Cardiac muscle cell (in vitro differentiated cells and primary cell): ENCODE measurements around the gene TNFRSF8. TPM values are rescaled to one million over a fixed set of nuclear protein-coding genes. Genes with fewer than 3 reads are reported as not detected.

ENCODE experiments used
- DNase-seq, 2 donors: peaks; one replicate each; pipeline versions ENCODE4 v3.0.0 to v3.0.0-alpha.2; 2010 to 2017; ENCODE audit warnings: low read depth in 1 of 2, low spot score in 1 of 2
- H3K27ac ChIP-seq: fragments of 200-600 bp; sonication (generic); 2 replicates; pipeline ENCODE4 v1.5.1; 2016
- H3K27me3 ChIP-seq: fragments of 200-600 bp; sonication (generic); 2 replicates; pipeline ENCODE4 v1.6.0; 2016; ENCODE audit warnings: control low read depth
- H3K36me3 ChIP-seq: fragments of 200-600 bp; sonication (generic); 2 replicates; pipeline ENCODE4 v1.5.1; 2016; ENCODE audit warnings: control low read depth
- H3K4me1 ChIP-seq: fragments of 200-600 bp; sonication (generic); 2 replicates; pipeline ENCODE4 v1.8.1; 2017; ENCODE audit warnings: low read depth, mild to moderate bottlenecking, mixed run types
- H3K4me3 ChIP-seq: fragments of 200-600 bp; sonication (generic); 2 replicates; pipeline ENCODE4 v1.5.1; 2016; ENCODE audit warnings: mild to moderate bottlenecking
- H3K9me3 ChIP-seq: fragments of 200-600 bp; sonication (generic); 2 replicates; pipeline ENCODE4 v1.5.1; 2017; ENCODE audit warnings: low read depth, mild to moderate bottlenecking, control low read depth
- polyA plus RNA-seq: library from polyadenylated mRNA; unstranded; fragments of >200 nt; fragmentation: Nextera tagmentation; extraction: Ambion mirVana; gene quantifications from 2 replicates; pipeline ENCODE4 v1.2.1, GENCODE V29; 2016
- total RNA-seq: library from RNA; depleted of rRNA; stranded (reverse); fragments of >200 nt; gene quantifications from 2 replicates; pipeline ENCODE4 v1.2.3, GENCODE V29; 2016
- TF ChIP-seq, protein P1 (sequence below): IDR thresholded peaks from 2 replicates; pipeline ENCODE4 v1.5.1; 2012; ENCODE audit warnings: low read depth, mild to moderate bottlenecking, low read length

Gene TNFRSF8
- total and polyA plus RNA-seq, 2 experiments from 2014 or later: 0.06 TPM; not detected in 1

DNA sequence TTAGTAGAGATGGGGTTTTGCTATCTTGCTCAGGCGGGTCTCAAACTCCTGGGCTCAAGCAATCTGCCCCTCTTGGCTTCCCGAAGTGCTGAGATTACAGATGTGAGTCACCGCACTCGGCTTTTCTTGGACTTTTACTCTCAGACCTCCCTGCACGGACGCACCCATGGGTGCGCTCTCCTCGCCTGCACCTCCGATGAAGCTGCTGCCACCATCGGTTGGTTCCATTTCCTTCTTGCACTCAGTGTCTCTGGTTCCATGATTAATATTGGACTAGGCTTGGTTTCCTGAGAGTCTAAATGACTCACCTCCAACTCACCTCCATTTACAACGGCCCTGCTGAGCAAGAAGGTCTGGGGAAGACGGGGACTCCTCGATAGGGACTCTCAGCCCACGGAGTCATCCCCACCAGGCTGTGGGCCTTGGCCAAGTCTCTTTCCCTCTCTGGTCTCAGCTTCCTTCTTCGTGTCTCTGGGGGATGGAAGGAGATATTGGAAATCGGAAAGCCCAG is 6.7 kb upstream of the TNFRSF8 start:
- TF ChIP-seq, protein P1, sequence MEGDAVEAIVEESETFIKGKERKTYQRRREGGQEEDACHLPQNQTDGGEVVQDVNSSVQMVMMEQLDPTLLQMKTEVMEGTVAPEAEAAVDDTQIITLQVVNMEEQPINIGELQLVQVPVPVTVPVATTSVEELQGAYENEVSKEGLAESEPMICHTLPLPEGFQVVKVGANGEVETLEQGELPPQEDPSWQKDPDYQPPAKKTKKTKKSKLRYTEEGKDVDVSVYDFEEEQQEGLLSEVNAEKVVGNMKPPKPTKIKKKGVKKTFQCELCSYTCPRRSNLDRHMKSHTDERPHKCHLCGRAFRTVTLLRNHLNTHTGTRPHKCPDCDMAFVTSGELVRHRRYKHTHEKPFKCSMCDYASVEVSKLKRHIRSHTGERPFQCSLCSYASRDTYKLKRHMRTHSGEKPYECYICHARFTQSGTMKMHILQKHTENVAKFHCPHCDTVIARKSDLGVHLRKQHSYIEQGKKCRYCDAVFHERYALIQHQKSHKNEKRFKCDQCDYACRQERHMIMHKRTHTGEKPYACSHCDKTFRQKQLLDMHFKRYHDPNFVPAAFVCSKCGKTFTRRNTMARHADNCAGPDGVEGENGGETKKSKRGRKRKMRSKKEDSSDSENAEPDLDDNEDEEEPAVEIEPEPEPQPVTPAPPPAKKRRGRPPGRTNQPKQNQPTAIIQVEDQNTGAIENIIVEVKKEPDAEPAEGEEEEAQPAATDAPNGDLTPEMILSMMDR: no peak
- H3K27me3 ChIP-seq: peaks cover 16% of the 10 kb centered on the region
- DNase-seq: no peak

DNA sequence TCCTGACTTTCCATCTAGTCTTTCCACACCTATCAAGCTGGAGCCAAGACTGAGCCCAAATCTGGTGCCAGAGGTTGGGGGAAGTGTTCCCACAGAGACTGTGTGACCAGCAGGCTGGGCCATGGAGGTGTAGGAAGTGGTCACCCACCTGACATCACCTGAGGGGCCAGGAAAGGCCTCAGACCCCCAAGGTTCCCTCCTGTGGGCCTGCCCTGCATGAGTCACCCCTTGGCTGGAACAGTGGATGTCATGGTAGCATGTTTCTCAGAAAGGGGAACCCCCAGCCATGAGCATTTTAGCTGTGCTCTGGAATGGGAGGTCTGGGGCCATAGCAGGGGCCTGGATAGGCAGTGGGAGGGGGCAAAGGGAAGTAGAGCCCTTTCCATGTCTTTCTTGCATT is 5.7 kb upstream of the TNFRSF8 start:
- Histone ChIP-seq H3K36me3 (no peaks in the 10 kb centered on the region), H3K4me1 (no peaks in the 10 kb centered on the region), H3K9me3 (no peaks in the 10 kb centered on the region), H3K27ac (no peak overlapping the region), H3K27me3 (peaks cover 25% of the 10 kb centered on the region), H3K4me3 (no peak overlapping the region)
- DNase-seq: peak in 1 of 2 donors; percentile 23
- TF ChIP-seq, protein P1: no peak

More for the DNA sequence above, 6.7 kb upstream of the TNFRSF8 start:
- Histone ChIP-seq H3K9me3 (no peaks in the 10 kb centered on the region), H3K36me3 (no peaks in the 10 kb centered on the region), H3K4me3 (no peak overlapping the region), H3K4me1 (no peaks in the 10 kb centered on the region), H3K27ac (no peak overlapping the region)

DNA sequence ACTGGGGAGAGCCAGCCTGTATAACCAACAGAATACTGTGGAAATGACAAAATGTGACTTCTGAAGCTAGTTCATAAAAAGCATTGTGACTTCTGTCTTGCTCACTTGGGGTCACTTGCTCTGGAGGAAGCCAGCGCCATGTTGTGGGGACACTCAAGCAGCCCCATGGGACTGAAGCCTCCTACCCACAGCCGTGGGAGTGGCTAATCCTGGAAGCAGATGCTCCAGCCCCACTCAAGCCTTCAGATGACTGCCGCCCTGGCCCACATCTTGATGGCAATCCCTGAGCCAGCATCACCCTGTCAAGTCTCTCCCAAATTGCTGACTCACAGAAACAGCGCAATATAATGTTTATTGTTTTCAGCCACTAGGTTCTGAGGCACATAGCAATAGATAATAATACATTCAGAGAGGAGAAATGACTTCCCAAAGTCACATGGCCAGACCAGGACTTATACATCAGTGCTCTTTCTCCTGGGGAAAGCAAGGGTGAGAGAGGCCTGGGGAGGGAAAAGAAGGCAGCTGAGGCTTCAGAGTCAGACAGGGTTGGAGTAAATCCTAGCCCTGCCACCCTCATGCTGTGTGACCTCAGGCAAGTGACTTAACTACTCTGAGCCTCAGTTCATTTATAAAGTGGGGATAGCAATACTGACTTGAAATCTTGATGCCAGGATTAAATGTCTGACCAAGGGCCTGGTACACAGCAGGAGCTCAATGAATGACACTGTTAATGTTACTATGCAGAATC is 5.0 kb upstream of the TNFRSF8 start:
- Histone ChIP-seq H3K9me3 (no peaks in the 10 kb centered on the region), H3K4me3 (no peak overlapping the region), H3K36me3 (no peaks in the 10 kb centered on the region), H3K27ac (no peak overlapping the region), H3K27me3 (peaks cover 32% of the 10 kb centered on the region), H3K4me1 (no peaks in the 10 kb centered on the region)
- TF ChIP-seq, protein P1: no peak
- no peak for DNase-seq

DNA sequence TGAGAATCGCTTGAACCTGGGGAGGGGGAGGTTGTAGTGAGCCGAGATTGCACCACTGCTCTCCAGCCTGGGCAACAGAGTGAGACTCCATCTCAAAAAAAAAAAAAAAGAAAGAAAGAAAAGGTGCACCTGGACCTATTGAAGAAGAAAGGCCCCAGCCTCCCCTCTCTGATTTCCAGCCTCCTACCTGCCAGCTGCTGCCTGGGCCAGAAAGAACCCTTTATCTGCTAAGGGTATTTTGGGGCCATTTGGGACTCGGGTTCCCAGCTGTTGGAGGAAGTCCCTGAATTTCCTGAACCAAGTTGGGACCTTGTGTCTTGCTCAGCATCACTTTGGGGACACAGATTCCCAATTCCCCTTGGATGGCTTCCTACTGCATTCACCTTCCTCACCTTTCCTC is 3.9 kb upstream of the TNFRSF8 start:
- peaks cover 44% of the 10 kb centered on the region for H3K27me3 ChIP-seq
- no peak for DNase-seq
- H3K9me3 ChIP-seq: no peaks in the 10 kb centered on the region
- no peaks in the 10 kb centered on the region for H3K36me3 ChIP-seq
- no peak overlapping the region for H3K27ac ChIP-seq
- H3K4me1 ChIP-seq: no peaks in the 10 kb centered on the region
- TF ChIP-seq, protein P1: no peak
- no peak overlapping the region for H3K4me3 ChIP-seq

DNA sequence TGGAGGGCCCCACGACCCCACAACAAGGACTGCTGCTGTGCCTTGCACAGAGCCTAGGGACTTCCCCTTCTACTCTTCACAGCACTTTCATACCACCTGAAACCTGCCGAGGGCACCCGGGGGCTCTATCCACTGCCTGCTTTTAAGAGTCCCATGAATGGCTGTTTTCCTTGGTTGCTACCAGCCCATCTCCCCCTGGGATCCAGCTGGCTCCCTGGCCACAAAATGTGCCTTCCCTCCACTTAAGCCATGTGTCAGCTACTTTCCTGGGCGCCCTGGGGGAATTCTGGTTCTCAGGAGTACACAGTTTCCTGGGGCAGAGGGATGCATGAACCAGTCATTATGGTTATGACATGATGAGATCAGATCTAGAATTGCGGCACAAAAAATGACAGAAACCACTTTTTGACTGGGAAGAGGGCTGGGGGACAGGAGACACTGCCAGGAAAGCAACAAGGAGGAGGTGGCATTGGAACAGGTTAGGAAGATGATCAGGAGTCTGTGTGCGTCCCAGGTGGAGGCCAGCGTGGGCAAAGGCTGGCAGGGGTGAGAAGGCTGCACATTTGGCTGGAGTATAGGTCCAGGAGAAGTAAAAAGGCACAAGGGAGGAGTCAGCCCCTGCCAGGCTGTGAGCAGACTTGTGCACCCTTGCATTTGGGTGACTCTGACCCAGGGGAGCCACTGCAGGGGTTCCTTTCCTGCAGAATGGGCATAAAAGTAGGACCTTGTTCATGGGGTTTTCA is 3.2 kb upstream of the TNFRSF8 start:
- no peak overlapping the region for H3K27ac ChIP-seq

More for the DNA sequence above, 3.2 kb upstream of the TNFRSF8 start:
- Histone ChIP-seq H3K4me3 (no peak overlapping the region), H3K9me3 (no peaks in the 10 kb centered on the region), H3K27me3 (peaks cover 50% of the 10 kb centered on the region), H3K4me1 (no peaks in the 10 kb centered on the region), H3K36me3 (no peaks in the 10 kb centered on the region)
- no peak for DNase-seq
- TF ChIP-seq, protein P1: no peak
